Mesendoderm (in vitro differentiated cells): ENCODE results near the gene SLC16A1. TPM values are rescaled to one million over a fixed set of nuclear protein-coding genes. Genes with fewer than 3 reads are reported as not detected.

ENCODE experiments used
- DNase-seq: peaks from one replicate; pipeline ENCODE4 v3.0.0; 2013
- H2AK5ac ChIP-seq: 2 replicates; pipeline ENCODE4 v1.6.1; 2013; ENCODE audit warnings: low read length, inconsistent platforms
- H2BK120ac ChIP-seq: 2 replicates; pipeline ENCODE4 v1.6.1; 2013; ENCODE audit warnings: low read depth, mild to moderate bottlenecking, low read length, moderate library complexity, mixed read lengths
- H2BK15ac ChIP-seq: replicated peaks from 2 replicates; pipeline ENCODE4 v1.6.1; 2013; ENCODE audit warnings: low read depth, mild to moderate bottlenecking, moderate library complexity
- H2BK5ac ChIP-seq: 2 replicates; pipeline ENCODE4 v1.6.1; 2013; ENCODE audit warnings: low read length, inconsistent platforms
- H3K18ac ChIP-seq: 2 replicates; pipeline ENCODE4 v1.6.1; 2013; ENCODE audit warnings: mild to moderate bottlenecking, low read length, mixed read lengths
- H3K23ac ChIP-seq: one replicate; pipeline ENCODE4 v1.6.1; 2013; ENCODE audit warnings: low read length
- H3K27ac ChIP-seq: 2 replicates; pipeline ENCODE4 v1.5.1; 2013; ENCODE audit warnings: low read depth, mild to moderate bottlenecking, inconsistent platforms, low read length, moderate library complexity
- H3K27me3 ChIP-seq: 2 replicates; pipeline ENCODE4 v1.6.1; 2013; ENCODE audit warnings: low read length, control low read depth, mild to moderate bottlenecking, inconsistent platforms; ENCODE audit not compliant: insufficient read depth, poor library complexity
- H3K36me3 ChIP-seq: 2 replicates; pipeline ENCODE4 v1.6.1; 2013; ENCODE audit warnings: low read length, inconsistent platforms; ENCODE audit not compliant: control insufficient read depth, insufficient read depth
- H3K4ac ChIP-seq: one replicate; pipeline ENCODE4 v1.6.1; 2013; ENCODE audit warnings: low read depth, mild to moderate bottlenecking, low read length, moderate library complexity
- H3K4me1 ChIP-seq: 2 replicates; pipeline ENCODE4 v1.6.1; 2013; ENCODE audit warnings: low read depth, low read length, inconsistent platforms; ENCODE audit not compliant: control insufficient read depth
- H3K4me2 ChIP-seq: 2 replicates; pipeline ENCODE4 v1.6.1; 2013; ENCODE audit warnings: low read length
- H3K4me3 ChIP-seq: 2 replicates; pipeline ENCODE4 v1.5.1; 2013; ENCODE audit warnings: mild to moderate bottlenecking, low read length
- H3K56ac ChIP-seq: one replicate; pipeline ENCODE4 v1.6.1; 2013; ENCODE audit warnings: low read length
- H3K79me1 ChIP-seq: 2 replicates; pipeline ENCODE4 v1.6.1; 2013; ENCODE audit warnings: low read length, inconsistent platforms
- H3K79me2 ChIP-seq: 2 replicates; pipeline ENCODE4 v1.6.1; 2013; ENCODE audit warnings: mild to moderate bottlenecking, low read length; ENCODE audit not compliant: control insufficient read depth, insufficient read depth
- H3K9ac ChIP-seq: 2 replicates; pipeline ENCODE4 v1.6.1; 2013; ENCODE audit warnings: low read length, inconsistent platforms
- H4K5ac ChIP-seq: one replicate; pipeline ENCODE4 v1.6.1; 2013; ENCODE audit warnings: low read length
- H4K8ac ChIP-seq: one replicate; pipeline ENCODE4 v1.6.1; 2013; ENCODE audit warnings: low read depth, mild to moderate bottlenecking, control low read depth, low read length, moderate library complexity
- WGBS: extraction: QIAGEN DNeasy Blood & Tissue Kit; methylation state at CpG from one replicate; pipeline ENCODE4 v1.1.7; 2013; ENCODE audit warnings: low lambda C conversion rate, missing lambda C conversion rate; ENCODE audit not compliant: insufficient coverage; ENCODE audit errors: extremely low coverage; 5-methylcytosine and 5-hydroxymethylcytosine counted together
- small RNA-seq: library from polyadenylated mRNA; stranded (forward); fragments of <200 nt; extraction: miRNeasy Mini kit (QIAGEN cat#:217004); gene quantifications from one replicate; pipeline ENCODE3, GENCODE V24; 2013; ENCODE audit not compliant: insufficient read depth

The SLC16A1 gene

GRCh38 chr1:112866151-112866550, 89.8 kb downstream of the SLC16A1 start:
- Histone ChIP-seq H3K4me1 (peaks cover 10% of the 10 kb centered on the region), H2BK5ac (no peak overlapping the region), H3K27ac (no peak overlapping the region), H3K4me2 (no peak overlapping the region), H3K9ac (no peak overlapping the region), H3K36me3 (no peaks in the 10 kb centered on the region), H4K5ac (no peak overlapping the region), H2BK15ac (no peak overlapping the region), H3K27me3 (no peaks in the 10 kb centered on the region), H3K4ac (no peak overlapping the region), H4K8ac (no peak overlapping the region), H3K79me2 (no peaks in the 10 kb centered on the region), H3K56ac (no peak overlapping the region), H3K18ac (no peak overlapping the region), H3K23ac (no peak overlapping the region), H2AK5ac (no peak overlapping the region), H2BK120ac (peak overlapping the region; percentile 24), H3K4me3 (no peak overlapping the region), H3K79me1 (no peaks in the 10 kb centered on the region)
- no CpG with 5 or more reads among the region's 2 CpGs for WGBS
- DNase-seq = peak; percentile 82

DNA sequence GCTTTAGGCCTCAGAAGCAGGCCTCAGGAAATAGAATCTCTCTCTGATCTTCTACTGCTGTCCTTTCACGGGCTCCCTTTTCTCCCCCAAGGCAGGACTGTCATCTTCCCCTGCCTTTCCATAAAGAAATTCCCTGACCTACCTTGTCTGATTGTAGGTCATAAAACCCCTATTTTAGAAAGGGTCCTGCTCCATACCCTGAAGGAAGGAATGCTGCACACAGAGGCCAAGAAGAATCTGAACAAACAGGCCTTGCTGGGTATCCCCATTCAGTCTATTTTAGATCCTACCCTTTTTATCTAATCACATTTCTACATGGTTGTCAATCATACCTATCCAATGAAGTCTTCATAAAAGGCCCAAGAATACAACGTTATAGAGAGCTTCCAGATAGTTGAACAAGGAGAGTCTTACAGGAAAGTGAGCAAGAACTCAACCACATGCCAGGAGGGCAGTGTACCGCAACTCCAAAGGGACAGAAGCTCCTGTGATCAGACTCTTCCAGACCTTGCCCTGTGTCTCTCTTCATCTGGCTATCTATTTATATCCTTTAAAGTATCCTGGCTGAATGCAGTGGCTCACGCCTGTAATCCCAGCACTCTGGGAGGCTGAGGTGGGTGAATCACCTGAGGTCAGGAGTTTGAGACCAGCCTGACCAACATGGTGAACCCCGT, 93.1 kb downstream of the SLC16A1 start:
- H4K5ac ChIP-seq = no peak overlapping the region
- H2BK120ac ChIP-seq = no peak overlapping the region
- no peak overlapping the region for H3K56ac ChIP-seq
- WGBS = no CpG with 5 or more reads among the region's 5 CpGs
- H3K36me3 ChIP-seq = no peaks in the 10 kb centered on the region
- no peak overlapping the region for H3K4me2 ChIP-seq
- H3K79me1 ChIP-seq = no peaks in the 10 kb centered on the region
- no peak overlapping the region for H3K23ac ChIP-seq
- no peak overlapping the region for H4K8ac ChIP-seq
- H2BK15ac ChIP-seq = no peak overlapping the region
- H3K27me3 ChIP-seq = no peaks in the 10 kb centered on the region
- H3K4me1 ChIP-seq = no peaks in the 10 kb centered on the region
- H3K79me2 ChIP-seq = no peaks in the 10 kb centered on the region
- no peak overlapping the region for H2BK5ac ChIP-seq
- H3K4me3 ChIP-seq = no peak overlapping the region
- no peak overlapping the region for H3K4ac ChIP-seq
- no peak overlapping the region for H3K9ac ChIP-seq
- DNase-seq = no peak
- H2AK5ac ChIP-seq = no peak overlapping the region
- no peak overlapping the region for H3K18ac ChIP-seq
- no peak overlapping the region for H3K27ac ChIP-seq

Small RNA genes within 50 kb of the gene (small RNA-seq; reads per million reads assigned to genes)
- gene AL390729.2 = not detected
